ENCODE data around the gene LRG1. TPM values are rescaled to one million over a fixed set of nuclear protein-coding genes. Genes with fewer than 3 reads are reported as not detected.

Gene LRG1
- total and polyA plus RNA-seq, 4 donors = 14.4 to 56.7 (median 15.6) TPM

DNA sequence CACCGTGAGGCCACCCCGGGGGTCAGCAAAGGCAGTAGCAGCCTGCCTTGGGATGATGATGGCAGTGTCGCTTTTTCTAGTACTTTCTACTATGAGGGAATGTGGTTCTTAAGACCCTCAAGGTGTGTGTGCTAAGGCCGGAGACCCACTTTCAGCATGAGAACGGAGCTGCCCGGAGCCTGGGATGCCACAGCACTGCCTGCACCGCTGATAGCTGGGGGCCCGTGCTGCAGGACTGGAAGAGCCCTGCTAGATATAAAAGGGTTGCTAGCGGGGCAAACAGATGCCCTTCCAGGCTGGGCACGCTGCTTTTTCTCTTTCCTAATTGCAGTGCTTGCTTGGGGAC is 36.0 kb downstream of the LRG1 start:
- H3K36me3 ChIP-seq (ENCODE audit: control insufficient read depth in 4 of 4, insufficient read depth in 4 of 4, low read length in 4 of 4) = peaks cover 0 to 55% (median 6%) of the 10 kb centered on the region in 4 donors
- no peak for TF ChIP-seq CTCF (IDR thresholded peaks at IDR 0.05; ENCODE audit: control extremely low read depth, extremely low read depth)
- 94 to 95% methylated on average over 10 of the region's 10 CpGs for WGBS, 2 donors

GRCh38 chr19:4503132-4503824 is 36.6 kb downstream of the LRG1 start:
- no peak overlapping the region for H3K4me3 ChIP-seq
- WGBS, 2 donors = 91 to 92% methylated on average over 25 of the region's 25 CpGs
- no peak overlapping the region for H3K9ac ChIP-seq (ENCODE audit: insufficient read depth in 1 of 2, low read length in 2 of 2)
- DNase-seq = no peak
- H3K27me3 ChIP-seq (ENCODE audit: control insufficient read depth in 3 of 3, insufficient read depth in 3 of 3, low read length in 2 of 3) = no peaks in the 10 kb centered on the region
- H3K9me3 ChIP-seq (ENCODE audit: control insufficient read depth in 4 of 4, insufficient read depth in 3 of 4, low read length in 3 of 4) = no peaks in the 10 kb centered on the region
- TF ChIP-seq CTCF (IDR thresholded peaks at IDR 0.05; ENCODE audit: control extremely low read depth, extremely low read depth) = no peak
- H3K4me1 ChIP-seq (ENCODE audit: control insufficient read depth in 5 of 5, insufficient read depth in 5 of 5, low read length in 5 of 5) = no peaks in the 10 kb centered on the region
- H3K36me3 ChIP-seq (ENCODE audit: control insufficient read depth in 4 of 4, insufficient read depth in 4 of 4, low read length in 4 of 4) = peaks cover 0 to 60% (median 7%) of the 10 kb centered on the region in 4 donors
- no peak for ATAC-seq (ENCODE audit: insufficient read depth, low FRiP score)
- no peak overlapping the region for H3K27ac ChIP-seq (ENCODE audit: low read depth in 1 of 2, low read length in 1 of 2)

More for the DNA sequence above, 36.0 kb downstream of the LRG1 start:
- Histone ChIP-seq H3K27me3 (ENCODE audit: control insufficient read depth in 3 of 3, insufficient read depth in 3 of 3, low read length in 2 of 3) (no peaks in the 10 kb centered on the region), H3K9me3 (ENCODE audit: control insufficient read depth in 4 of 4, insufficient read depth in 3 of 4, low read length in 3 of 4) (no peaks in the 10 kb centered on the region), H3K4me3 (no peak overlapping the region), H3K9ac (ENCODE audit: insufficient read depth in 1 of 2, low read length in 2 of 2) (no peak overlapping the region), H3K4me1 (ENCODE audit: control insufficient read depth in 5 of 5, insufficient read depth in 5 of 5, low read length in 5 of 5) (no peaks in the 10 kb centered on the region), H3K27ac (ENCODE audit: low read depth in 1 of 2, low read length in 1 of 2) (no peak overlapping the region)
- DNase-seq (no peak), ATAC-seq (ENCODE audit: insufficient read depth, low FRiP score) (no peak)

GRCh38 chr19:4502282-4503131 is 37.3 kb downstream of the LRG1 start:
- H3K9ac ChIP-seq (ENCODE audit: insufficient read depth in 1 of 2, low read length in 2 of 2) = no peak overlapping the region
- DNase-seq = no peak
- WGBS, 2 donors = 90 to 92% methylated on average over 37 of the region's 37 CpGs
- no peaks in the 10 kb centered on the region for H3K9me3 ChIP-seq (ENCODE audit: control insufficient read depth in 4 of 4, insufficient read depth in 3 of 4, low read length in 3 of 4)
- no peak overlapping the region for H3K4me3 ChIP-seq
- H3K4me1 ChIP-seq (ENCODE audit: control insufficient read depth in 5 of 5, insufficient read depth in 5 of 5, low read length in 5 of 5) = no peaks in the 10 kb centered on the region
- peaks cover 0 to 68% (median 7%) of the 10 kb centered on the region in 4 donors for H3K36me3 ChIP-seq (ENCODE audit: control insufficient read depth in 4 of 4, insufficient read depth in 4 of 4, low read length in 4 of 4)
- no peak for TF ChIP-seq CTCF (IDR thresholded peaks at IDR 0.05; ENCODE audit: control extremely low read depth, extremely low read depth)
- ATAC-seq (ENCODE audit: insufficient read depth, low FRiP score) = no peak
- no peaks in the 10 kb centered on the region for H3K27me3 ChIP-seq (ENCODE audit: control insufficient read depth in 3 of 3, insufficient read depth in 3 of 3, low read length in 2 of 3)
- H3K27ac ChIP-seq (ENCODE audit: low read depth in 1 of 2, low read length in 1 of 2) = no peak overlapping the region

Data from lung (tissue), 12 donors.